ENCODE data around the gene MTHFD1.

The MTHFD1 gene

GRCh38 chr14:64401949-64402348, 13.8 kb downstream of the MTHFD1 start:
- H3K27ac ChIP-seq = no peak overlapping the region

DNA sequence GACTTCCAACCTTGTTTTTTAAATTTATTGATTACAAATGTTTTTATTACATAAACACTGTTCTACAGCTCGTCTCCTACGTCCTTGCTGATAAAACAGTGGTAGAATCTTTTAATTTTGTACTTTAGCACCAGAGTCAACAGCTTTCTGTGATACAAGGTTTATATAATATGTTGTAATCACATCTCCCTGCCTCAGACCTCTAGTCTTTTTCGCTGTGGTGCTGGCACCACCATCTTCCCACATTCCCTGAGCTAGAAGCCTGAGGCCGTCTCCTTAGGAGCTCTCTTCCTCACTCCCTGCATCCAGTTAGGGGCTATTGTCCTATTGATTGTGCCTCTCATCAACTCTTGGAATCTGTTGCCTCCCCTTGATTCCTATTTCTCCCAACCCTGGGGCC, 17.1 kb downstream of the MTHFD1 start:
- Histone ChIP-seq H3K27ac (no peak overlapping the region), H3K4me3 (no peak overlapping the region)

More at GRCh38 chr14:64401949-64402348, 13.8 kb downstream of the MTHFD1 start:
- no peak overlapping the region for H3K4me3 ChIP-seq

GRCh38 chr14:64407329-64407728, 19.2 kb downstream of the MTHFD1 start:
- Histone ChIP-seq H3K27ac (no peak overlapping the region), H3K4me3 (no peak overlapping the region)

- no peak overlapping the region for H3K27ac ChIP-seq
- no peak overlapping the region for H3K4me3 ChIP-seq
Observed at GRCh38 chr14:64409126-64409920, 21.2 kb downstream of the MTHFD1 start.

- Histone ChIP-seq H3K4me3 (no peak overlapping the region), H3K27ac (no peak overlapping the region)
Observed at GRCh38 chr14:64410084-64410774, 22.1 kb downstream of the MTHFD1 start.

GRCh38 chr14:64411001-64411400, 22.8 kb downstream of the MTHFD1 start:
- Histone ChIP-seq H3K27ac (no peak overlapping the region), H3K4me3 (no peak overlapping the region)

GRCh38 chr14:64412237-64412636, 24.1 kb downstream of the MTHFD1 start:
- Histone ChIP-seq H3K27ac (no peak overlapping the region), H3K4me3 (no peak overlapping the region)

GRCh38 chr14:64416348-64416932, 28.3 kb downstream of the MTHFD1 start:
- Histone ChIP-seq H3K27ac (no peak overlapping the region), H3K4me3 (no peak overlapping the region)

DNA sequence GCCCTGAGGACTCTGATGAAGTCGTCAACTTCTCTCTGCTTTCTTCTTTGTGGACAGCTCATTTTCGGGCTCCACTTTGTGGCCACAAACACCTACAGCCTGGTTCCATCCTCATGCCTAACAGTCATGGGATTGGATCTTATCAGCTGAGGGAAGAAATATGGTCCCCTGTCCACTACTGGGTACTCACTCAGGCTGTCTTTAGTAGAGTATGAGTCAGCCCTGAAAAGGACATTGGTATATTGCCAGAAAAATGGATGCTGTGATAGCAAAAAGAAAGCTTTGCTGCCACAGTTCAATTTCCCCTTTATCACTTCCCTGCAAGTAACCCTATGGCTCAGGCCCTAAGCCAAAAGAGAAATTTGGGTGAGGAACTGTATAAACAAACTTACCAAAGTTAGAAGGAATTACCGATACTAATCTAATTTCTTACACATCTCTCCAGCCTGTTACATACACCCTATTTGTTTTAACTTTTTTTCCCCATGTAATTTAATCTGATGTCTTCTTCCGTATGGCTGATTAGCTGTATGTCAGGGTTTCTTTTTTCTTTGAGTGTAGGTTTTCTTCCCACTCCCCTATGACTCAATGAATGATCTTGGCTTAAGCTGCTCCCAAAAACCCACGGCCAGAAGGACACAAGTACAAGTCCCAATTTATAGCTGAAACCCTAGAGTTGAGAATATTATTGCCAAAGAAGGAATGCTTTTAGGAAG, 29.1 kb downstream of the MTHFD1 start:
- H3K27ac ChIP-seq = no peak overlapping the region

GRCh38 chr14:64417771-64418125, 29.6 kb downstream of the MTHFD1 start:
- H3K4me3 ChIP-seq = no peak overlapping the region
- no peak overlapping the region for H3K27ac ChIP-seq

More for the DNA sequence above, 29.1 kb downstream of the MTHFD1 start:
- H3K4me3 ChIP-seq = no peak overlapping the region

DNA sequence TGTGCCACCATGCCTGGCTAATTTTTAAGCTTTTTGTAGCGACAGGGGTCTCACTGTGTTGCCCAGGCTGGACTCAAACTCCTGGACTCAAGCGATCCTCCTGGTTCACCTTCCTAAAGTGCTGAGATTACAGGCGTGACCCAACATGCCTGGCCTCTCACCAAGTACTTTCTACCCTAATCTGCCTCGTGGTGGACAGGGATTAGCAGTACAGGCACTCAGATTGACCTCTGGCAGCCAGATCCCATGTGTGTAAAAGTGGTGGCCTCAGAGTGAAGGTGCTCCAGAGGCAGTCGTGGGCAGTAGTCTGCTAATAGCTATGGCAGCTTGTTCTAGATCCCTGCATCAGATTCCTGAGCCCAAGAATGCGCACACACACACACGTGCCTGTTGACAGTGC, 30.9 kb downstream of the MTHFD1 start:
- Histone ChIP-seq H3K4me3 (no peak overlapping the region), H3K27ac (no peak overlapping the region)

GRCh38 chr14:64421166-64421565, 33.0 kb downstream of the MTHFD1 start:
- no peak overlapping the region for H3K4me3 ChIP-seq
- H3K27ac ChIP-seq = no peak overlapping the region

GRCh38 chr14:64422005-64422404, 33.9 kb downstream of the MTHFD1 start:
- no peak overlapping the region for H3K4me3 ChIP-seq
- H3K27ac ChIP-seq = no peak overlapping the region

DNA sequence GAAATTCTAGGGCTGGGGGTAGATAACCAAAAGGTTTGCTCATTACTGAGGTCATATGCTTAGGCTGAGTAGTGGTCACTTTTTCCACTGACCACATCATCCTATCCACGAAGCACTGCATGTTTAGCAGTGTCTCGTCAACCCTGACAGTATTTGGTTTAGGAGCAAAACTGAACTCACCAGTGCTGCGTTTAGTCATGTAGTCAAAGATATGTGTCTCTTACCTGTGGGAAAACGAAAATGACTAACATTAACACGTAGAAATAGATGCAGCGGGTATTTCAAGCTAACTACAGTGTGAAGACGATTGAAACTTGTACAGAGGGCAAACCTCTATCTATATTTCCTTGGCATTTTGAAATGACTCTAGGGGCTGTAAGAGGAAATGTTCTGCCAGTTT, 34.6 kb downstream of the MTHFD1 start:
- Histone ChIP-seq H3K27ac (no peak overlapping the region), H3K4me3 (no peak overlapping the region)

- no peak overlapping the region for H3K4me3 ChIP-seq
- no peak overlapping the region for H3K27ac ChIP-seq
Observed at GRCh38 chr14:64423987-64424386, 35.8 kb downstream of the MTHFD1 start.

DNA sequence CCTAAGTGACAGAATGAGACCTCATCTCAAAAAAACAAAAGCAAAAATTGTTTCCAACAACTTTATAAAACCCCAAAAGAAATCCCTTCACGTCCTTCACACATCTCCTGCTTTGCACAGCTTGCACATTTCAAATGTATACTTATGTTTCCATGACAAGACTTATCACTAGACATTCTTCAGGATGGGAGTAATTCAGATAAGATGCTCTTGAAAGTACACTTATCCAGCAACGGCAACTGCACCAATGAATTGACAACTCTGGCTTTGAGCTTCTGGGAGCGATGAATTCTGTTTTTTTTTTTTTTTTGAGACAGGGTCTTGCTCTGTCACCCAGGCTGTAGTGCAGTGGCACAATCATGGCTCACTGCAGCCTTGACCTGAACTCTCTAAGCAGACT, 46.4 kb downstream of the MTHFD1 start:
- Histone ChIP-seq H3K27ac (no peak overlapping the region), H3K4me3 (no peak overlapping the region)

DNA sequence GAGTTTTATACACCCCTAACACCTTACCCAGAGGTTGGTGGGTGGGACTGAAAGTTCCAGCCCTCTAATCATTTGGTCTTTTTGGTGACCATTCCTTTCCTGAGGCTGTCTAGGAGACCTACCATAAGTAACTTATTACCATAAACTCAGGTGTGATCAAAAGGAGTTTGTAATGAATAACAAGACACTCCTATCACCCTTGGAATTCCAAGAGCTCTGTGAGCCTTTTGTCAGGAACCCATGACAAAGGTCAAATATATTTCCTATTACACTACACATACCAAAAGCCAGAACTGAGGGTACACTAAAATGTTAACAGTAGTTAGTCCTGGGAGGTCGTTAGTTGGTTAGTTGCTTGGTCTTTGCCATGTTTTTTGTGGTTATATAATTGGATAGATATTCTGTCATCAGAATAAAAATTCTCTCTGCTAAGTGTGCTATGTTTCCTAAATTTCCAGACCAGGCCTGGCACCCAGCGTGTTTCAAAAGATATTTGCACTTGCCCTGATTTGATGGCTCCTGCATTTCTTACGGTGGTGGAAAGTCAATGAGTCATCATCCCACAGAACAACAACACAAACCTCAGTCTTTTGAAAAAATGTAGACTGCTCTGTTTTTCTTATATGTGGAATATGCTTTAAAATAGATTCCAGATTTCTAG, 50.2 kb downstream of the MTHFD1 start:
- Histone ChIP-seq H3K27ac (peak overlapping the region in 5 of 21 experiments; percentile 25 to 58 (median 50)), H3K4me3 (no peak overlapping the region)

DNA sequence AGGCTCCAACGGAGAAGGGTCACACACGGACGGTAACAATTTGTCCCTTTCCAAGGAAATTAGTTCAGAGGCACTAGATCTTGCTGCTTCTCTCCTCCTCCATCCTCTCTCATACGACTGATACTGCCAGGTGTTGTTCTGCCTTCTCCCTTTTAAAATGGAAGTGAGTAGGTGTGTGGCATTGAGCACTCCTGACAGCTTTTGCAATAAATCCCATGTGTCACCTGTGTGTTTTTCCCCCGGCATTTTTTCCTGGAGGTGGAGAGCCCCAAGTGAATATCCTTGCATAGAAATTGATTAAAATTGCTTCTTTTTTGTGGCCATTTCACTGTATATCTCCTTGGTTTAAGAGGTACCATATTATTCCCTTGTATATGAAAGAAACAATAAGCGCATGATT, 51.0 kb downstream of the MTHFD1 start:
- no peak overlapping the region for H3K4me3 ChIP-seq
- H3K27ac ChIP-seq = peak overlapping the region in 5 of 21 experiments; percentile 14 to 58 (median 39)

- Histone ChIP-seq H3K27ac (no peak overlapping the region), H3K4me3 (no peak overlapping the region)
Observed at GRCh38 chr14:64440494-64440893, 52.3 kb downstream of the MTHFD1 start.
